Osteoblast (primary cell): ENCODE data around the gene TOP2B. TPM values are rescaled to one million over a fixed set of nuclear protein-coding genes. Genes with fewer than 3 reads are reported as not detected.

ENCODE experiments used
- DNase-seq: peaks from one replicate; pipeline ENCODE4 v3.0.0; 2011; ENCODE audit warnings: low spot score, mixed read lengths; ENCODE audit not compliant: insufficient read length; ENCODE audit errors: missing footprints
- H2AFZ ChIP-seq: 2 replicates; pipeline ENCODE4 v1.6.0; 2011; ENCODE audit warnings: mild to moderate bottlenecking, low read length
- H3K27ac ChIP-seq: 2 replicates; pipeline ENCODE4 v1.5.1; 2011; ENCODE audit warnings: mild to moderate bottlenecking, low read depth, low read length, moderate library complexity
- H3K27me3 ChIP-seq: 2 replicates; pipeline ENCODE4 v1.6.0; 2012; ENCODE audit warnings: mild to moderate bottlenecking, control low read depth, inconsistent platforms, low read length, moderate library complexity; ENCODE audit not compliant: insufficient read depth
- H3K36me3 ChIP-seq: 2 replicates; pipeline ENCODE4 v1.5.1; 2011; ENCODE audit warnings: mild to moderate bottlenecking, low read length, control low read depth, moderate library complexity; ENCODE audit not compliant: insufficient read depth
- H3K4me1 ChIP-seq: 2 replicates; pipeline ENCODE4 v1.5.1; 2011; ENCODE audit warnings: mild to moderate bottlenecking, low read length, control low read depth, moderate library complexity; ENCODE audit not compliant: insufficient read depth
- H3K4me2 ChIP-seq: 2 replicates; pipeline ENCODE4 v1.6.0; 2011; ENCODE audit warnings: mild to moderate bottlenecking, low read length; ENCODE audit not compliant: insufficient read depth
- H3K4me3 ChIP-seq: fragments of 200-600 bp; sonication (generic); 3 replicates; pipeline ENCODE4 v1.5.1; 2012; ENCODE audit warnings: mild to moderate bottlenecking, low read length, inconsistent platforms; ENCODE audit not compliant: insufficient read depth
- H3K79me2 ChIP-seq: 2 replicates; pipeline ENCODE4 v1.6.0; 2012; ENCODE audit warnings: mild to moderate bottlenecking, low read length, control low read depth, inconsistent platforms; ENCODE audit not compliant: insufficient read depth
- H3K9me3 ChIP-seq: 2 replicates; pipeline ENCODE4 v1.5.1; 2011; ENCODE audit warnings: low read depth, low read length, control low read depth
- H4K20me1 ChIP-seq: 2 replicates; pipeline ENCODE4 v1.6.0; 2012; ENCODE audit warnings: mild to moderate bottlenecking, low read length, control low read depth; ENCODE audit not compliant: insufficient read depth
- CTCF ChIP-seq: IDR thresholded peaks from 2 replicates; pipeline ENCODE4 v1.5.1; 2011; ENCODE audit warnings: mild to moderate bottlenecking, low read depth, low read length, moderate library complexity; ENCODE audit errors: extremely low read depth
- total RNA-seq: library from RNA; depleted of rRNA; stranded (reverse); fragments of >200 nt; gene quantifications from 2 replicates; pipeline ENCODE4 v1.2.3, GENCODE V29; 2012

The TOP2B gene
- total RNA-seq, 1 donor: 71.7 TPM

GRCh38 chr3:25663869-25664811, 567 bp downstream of the TOP2B start:
- Histone ChIP-seq H2AFZ (peak overlapping the region; percentile 92), H3K36me3 (no peaks in the 10 kb centered on the region), H3K27me3 (no peaks in the 10 kb centered on the region), H4K20me1 (peaks cover 43% of the 10 kb centered on the region), H3K9me3 (no peaks in the 10 kb centered on the region), H3K79me2 (peaks cover 48% of the 10 kb centered on the region), H3K27ac (peak overlapping the region; percentile 79), H3K4me2 (peak overlapping the region; percentile 89), H3K4me1 (peaks cover 17% of the 10 kb centered on the region), H3K4me3 (peak overlapping the region; percentile 78)
- peak; percentile 80 for DNase-seq
- no peak for TF ChIP-seq CTCF

DNA sequence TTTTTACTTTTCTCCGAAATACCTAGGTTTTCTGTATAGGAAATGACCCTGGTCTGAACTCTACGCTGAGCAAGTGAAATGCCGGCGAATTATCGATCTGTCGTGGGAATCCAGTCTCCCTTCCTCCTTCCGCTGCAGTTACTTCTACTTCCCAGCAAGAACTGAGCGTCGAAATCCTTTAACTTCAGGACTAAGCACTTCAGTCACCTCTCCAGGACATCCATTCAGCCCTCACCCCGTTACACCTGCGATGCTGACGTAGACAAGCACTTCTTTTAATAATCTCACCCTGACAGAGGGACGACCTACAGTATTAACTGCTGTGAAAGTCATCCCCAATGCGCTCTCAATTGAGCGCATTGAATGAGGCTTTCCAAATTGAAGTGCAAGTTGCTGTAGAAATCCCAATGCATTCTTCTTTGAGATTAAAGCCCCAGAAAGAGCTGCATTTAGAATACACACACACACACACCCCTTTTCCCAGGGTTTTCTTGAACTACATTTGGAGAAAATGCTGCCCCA, 1.3 kb downstream of the TOP2B start:
- Histone ChIP-seq H3K27me3 (no peaks in the 10 kb centered on the region), H3K4me1 (peaks cover 17% of the 10 kb centered on the region), H3K4me3 (peak overlapping the region; percentile 78), H3K36me3 (no peaks in the 10 kb centered on the region), H2AFZ (peak overlapping the region; percentile 83), H3K27ac (peak overlapping the region; percentile 79), H3K79me2 (peaks cover 55% of the 10 kb centered on the region), H4K20me1 (peaks cover 49% of the 10 kb centered on the region), H3K9me3 (no peaks in the 10 kb centered on the region), H3K4me2 (peak overlapping the region; percentile 89)
- DNase-seq: no peak
- TF ChIP-seq CTCF: no peak

DNA sequence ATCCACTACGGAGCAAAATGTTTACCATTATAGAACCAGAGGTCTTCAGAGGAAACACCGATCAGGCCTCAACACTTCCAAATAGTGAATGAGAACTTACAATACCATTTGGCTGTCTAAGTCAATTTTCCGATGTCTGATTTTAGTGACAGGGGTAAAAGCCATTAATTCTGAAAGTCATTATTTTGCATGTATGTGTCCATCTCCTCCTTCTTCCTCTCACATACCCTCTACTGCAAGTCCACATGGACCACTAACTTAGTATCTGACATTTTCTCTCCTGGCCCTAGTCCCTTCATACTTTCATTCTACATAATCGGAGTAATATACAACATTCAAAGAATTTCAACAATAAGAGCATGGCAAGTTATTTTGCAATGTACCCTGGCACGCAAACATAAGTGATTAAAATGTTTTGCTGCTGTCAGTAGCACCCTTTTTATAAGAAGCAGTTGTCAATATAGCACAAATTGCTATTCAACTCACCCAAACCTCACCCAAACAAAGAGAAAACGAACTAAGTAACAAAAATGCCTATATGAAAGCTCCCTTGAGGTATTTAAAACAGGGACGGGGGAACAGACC, 1.9 kb downstream of the TOP2B start:
- H3K27me3 ChIP-seq: no peaks in the 10 kb centered on the region
- H3K36me3 ChIP-seq: no peaks in the 10 kb centered on the region
- H3K4me2 ChIP-seq: peak overlapping the region; percentile 89
- H2AFZ ChIP-seq: no peak overlapping the region
- H3K9me3 ChIP-seq: no peaks in the 10 kb centered on the region
- peak overlapping the region; percentile 79 for H3K27ac ChIP-seq
- peak overlapping the region; percentile 78 for H3K4me3 ChIP-seq
- peaks cover 49% of the 10 kb centered on the region for H4K20me1 ChIP-seq
- TF ChIP-seq CTCF: no peak
- DNase-seq: no peak
- H3K79me2 ChIP-seq: peaks cover 58% of the 10 kb centered on the region
- peaks cover 17% of the 10 kb centered on the region for H3K4me1 ChIP-seq
